ENCODE results near the gene USP31. TPM values are rescaled to one million over a fixed set of nuclear protein-coding genes. Genes with fewer than 3 reads are reported as not detected.

USP31 gene
- total RNA-seq, 2 donors from 2014 or later, result 24.0 to 31.1 TPM

Other genes starting within 250 kb of the USP31 start
- gene SCNN1G, start 33.3 kb upstream of the USP31 start, total RNA-seq, result under 1 TPM in 1 of 2 donors, not detected in 1; 0.13 TPM
- under 1 TPM; 0.18 to 0.91 TPM for gene SCNN1B, start 152.8 kb upstream of the USP31 start, total RNA-seq

Measured in left cardiac atrium (tissue), 2 donors.